ENCODE results near the gene PROKR1.
"Not testable (repeated sequence)": the region's sequence is repeated elsewhere in the genome, so short reads cannot be mapped to it uniquely, and the experiment has no call there.

DNA sequence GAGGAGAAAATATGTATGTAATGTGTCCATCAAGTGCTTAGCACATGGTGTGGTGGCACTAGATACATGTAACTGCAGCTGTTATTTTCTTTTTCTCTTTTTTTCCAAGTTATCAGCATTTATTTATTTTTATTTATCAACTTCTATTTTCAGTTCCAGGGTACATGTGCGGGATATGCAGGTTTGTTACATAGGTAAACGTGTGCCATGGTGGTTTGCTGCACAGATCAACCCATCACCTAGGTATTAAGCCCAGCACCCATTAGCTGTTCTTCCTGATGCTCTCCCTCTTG is 47.9 kb upstream of the PROKR1 start:
- TF ChIP-seq, protein P1, sequence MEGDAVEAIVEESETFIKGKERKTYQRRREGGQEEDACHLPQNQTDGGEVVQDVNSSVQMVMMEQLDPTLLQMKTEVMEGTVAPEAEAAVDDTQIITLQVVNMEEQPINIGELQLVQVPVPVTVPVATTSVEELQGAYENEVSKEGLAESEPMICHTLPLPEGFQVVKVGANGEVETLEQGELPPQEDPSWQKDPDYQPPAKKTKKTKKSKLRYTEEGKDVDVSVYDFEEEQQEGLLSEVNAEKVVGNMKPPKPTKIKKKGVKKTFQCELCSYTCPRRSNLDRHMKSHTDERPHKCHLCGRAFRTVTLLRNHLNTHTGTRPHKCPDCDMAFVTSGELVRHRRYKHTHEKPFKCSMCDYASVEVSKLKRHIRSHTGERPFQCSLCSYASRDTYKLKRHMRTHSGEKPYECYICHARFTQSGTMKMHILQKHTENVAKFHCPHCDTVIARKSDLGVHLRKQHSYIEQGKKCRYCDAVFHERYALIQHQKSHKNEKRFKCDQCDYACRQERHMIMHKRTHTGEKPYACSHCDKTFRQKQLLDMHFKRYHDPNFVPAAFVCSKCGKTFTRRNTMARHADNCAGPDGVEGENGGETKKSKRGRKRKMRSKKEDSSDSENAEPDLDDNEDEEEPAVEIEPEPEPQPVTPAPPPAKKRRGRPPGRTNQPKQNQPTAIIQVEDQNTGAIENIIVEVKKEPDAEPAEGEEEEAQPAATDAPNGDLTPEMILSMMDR (IDR thresholded peaks at IDR 0.05) = not testable (repeated sequence)
- TF ChIP-seq POLR2AphosphoS5, POLR2A, EP300 (IDR thresholded peaks at IDR 0.05): not testable (repeated sequence)

Measured in stomach (tissue), 4 donors.